HG03175 (cell line): Measurements from ENCODE around the gene SLC12A8.

ENCODE experiments used
- ATAC-seq: cut with Tn5 transposase; IDR thresholded peaks from one replicate; pipeline ENCODE4 v1.9.1; 2021; ENCODE audit warnings: mild to moderate bottlenecking, moderate library complexity; ENCODE audit not compliant: unreplicated experiment

The SLC12A8 gene

GRCh38 chr3:125212509-125213363, at the start of gene SLC12A8:
Gene SLC12A8, minus strand, starts transcription at chr3:125212748. Its CDS starts 1,399 bp downstream, at chr3:125211349.
- ATAC-seq = no peak

- no peak for ATAC-seq
These were observed 49.6 kb upstream of the SLC12A8 start for GRCh38 chr3:125262161-125262560.

- ATAC-seq = no peak
These were observed 48.5 kb upstream of the SLC12A8 start for GRCh38 chr3:125261031-125261430.

GRCh38 chr3:125260158-125260557, 47.6 kb upstream of the SLC12A8 start:
- no peak for ATAC-seq

- ATAC-seq = no peak
These were observed 45.0 kb upstream of the SLC12A8 start for GRCh38 chr3:125257536-125257935.

GRCh38 chr3:125256675-125257074, 44.1 kb upstream of the SLC12A8 start:
- no peak for ATAC-seq

- ATAC-seq = no peak
These were observed 38.4 kb upstream of the SLC12A8 start for GRCh38 chr3:125250973-125251372.

- no peak for ATAC-seq
These were observed 33.7 kb upstream of the SLC12A8 start for GRCh38 chr3:125246237-125246636.

GRCh38 chr3:125245521-125245920, 33.0 kb upstream of the SLC12A8 start:
- ATAC-seq = no peak

GRCh38 chr3:125240496-125240895, 27.9 kb upstream of the SLC12A8 start:
- ATAC-seq = no peak

GRCh38 chr3:125239266-125239665, 26.7 kb upstream of the SLC12A8 start:
- no peak for ATAC-seq

- ATAC-seq = no peak
These were observed 26.2 kb upstream of the SLC12A8 start for GRCh38 chr3:125238759-125239158.

GRCh38 chr3:125236331-125236903, 23.9 kb upstream of the SLC12A8 start:
- ATAC-seq = no peak

GRCh38 chr3:125234831-125235230, 22.3 kb upstream of the SLC12A8 start:
- no peak for ATAC-seq

- no peak for ATAC-seq
These were observed 19.9 kb upstream of the SLC12A8 start for GRCh38 chr3:125232401-125232800.

- no peak for ATAC-seq
These were observed 19.3 kb upstream of the SLC12A8 start for GRCh38 chr3:125231895-125232294.

- ATAC-seq = no peak
These were observed 17.2 kb upstream of the SLC12A8 start for GRCh38 chr3:125229707-125230106.

GRCh38 chr3:125229168-125229567, 16.6 kb upstream of the SLC12A8 start:
- no peak for ATAC-seq

- no peak for ATAC-seq
These were observed 9.3 kb upstream of the SLC12A8 start for GRCh38 chr3:125221831-125222230.

- no peak for ATAC-seq
These were observed 8.3 kb upstream of the SLC12A8 start for GRCh38 chr3:125220727-125221429.

- ATAC-seq = no peak
These were observed 7.6 kb upstream of the SLC12A8 start for GRCh38 chr3:125220183-125220582.

- no peak for ATAC-seq
These were observed 6.7 kb upstream of the SLC12A8 start for GRCh38 chr3:125219261-125219701.
